Stimulated activated CD8-positive, alpha-beta memory T cell treated with anti-CD3 and anti-CD28 coated beads, Interleukin-7, amount 100 ng/mL, for 1 hour (primary cell): ENCODE results near the gene KLHL22.
"Not testable (repeated sequence)": the region's sequence is repeated elsewhere in the genome, so short reads cannot be mapped to it uniquely, and the experiment has no call there.

Source experiments
- DNase-seq, 2 donors: peaks; one replicate each; pipeline ENCODE4 v3.0.0-alpha.2; 2020; ENCODE audit warnings: low read depth in 2 of 2

The KLHL22 gene

DNA sequence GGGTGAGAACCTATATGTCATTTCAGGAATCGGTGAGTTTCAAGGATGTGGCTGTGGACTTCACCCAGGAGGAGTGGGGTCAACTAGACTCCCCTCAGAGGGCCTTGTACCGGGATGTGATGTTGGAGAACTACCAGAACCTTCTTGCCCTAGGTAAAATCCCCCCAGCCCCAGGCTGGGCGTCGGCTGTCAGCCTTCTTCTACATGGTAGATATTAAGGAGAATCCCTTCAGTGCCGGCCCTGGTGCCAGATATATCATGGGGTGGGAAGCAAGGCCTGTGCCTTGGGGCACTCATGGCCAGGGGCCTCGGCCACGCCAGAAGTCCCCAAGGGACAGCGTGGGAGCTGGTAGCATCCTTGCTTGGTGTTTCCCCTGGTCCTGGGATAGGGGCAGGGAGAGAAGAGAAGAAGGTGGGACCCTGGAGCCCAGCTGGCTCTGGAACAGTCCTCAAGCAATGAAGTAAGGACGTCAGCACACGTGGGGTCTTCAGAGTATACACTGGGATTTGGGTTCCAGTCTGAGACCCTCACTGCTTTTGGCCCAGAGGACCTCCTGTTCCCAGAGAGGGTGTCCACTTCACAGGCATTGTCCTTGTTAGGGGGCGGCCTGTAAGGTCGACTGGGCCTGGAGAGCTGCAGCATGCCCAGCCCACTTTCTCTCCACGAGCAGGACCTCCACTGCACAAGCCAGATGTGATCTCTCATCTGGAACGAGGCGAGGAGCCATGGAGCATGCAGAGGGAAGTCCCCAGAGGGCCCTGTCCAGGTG, 94.8 kb downstream of the KLHL22 start:
- no peak for DNase-seq

DNA sequence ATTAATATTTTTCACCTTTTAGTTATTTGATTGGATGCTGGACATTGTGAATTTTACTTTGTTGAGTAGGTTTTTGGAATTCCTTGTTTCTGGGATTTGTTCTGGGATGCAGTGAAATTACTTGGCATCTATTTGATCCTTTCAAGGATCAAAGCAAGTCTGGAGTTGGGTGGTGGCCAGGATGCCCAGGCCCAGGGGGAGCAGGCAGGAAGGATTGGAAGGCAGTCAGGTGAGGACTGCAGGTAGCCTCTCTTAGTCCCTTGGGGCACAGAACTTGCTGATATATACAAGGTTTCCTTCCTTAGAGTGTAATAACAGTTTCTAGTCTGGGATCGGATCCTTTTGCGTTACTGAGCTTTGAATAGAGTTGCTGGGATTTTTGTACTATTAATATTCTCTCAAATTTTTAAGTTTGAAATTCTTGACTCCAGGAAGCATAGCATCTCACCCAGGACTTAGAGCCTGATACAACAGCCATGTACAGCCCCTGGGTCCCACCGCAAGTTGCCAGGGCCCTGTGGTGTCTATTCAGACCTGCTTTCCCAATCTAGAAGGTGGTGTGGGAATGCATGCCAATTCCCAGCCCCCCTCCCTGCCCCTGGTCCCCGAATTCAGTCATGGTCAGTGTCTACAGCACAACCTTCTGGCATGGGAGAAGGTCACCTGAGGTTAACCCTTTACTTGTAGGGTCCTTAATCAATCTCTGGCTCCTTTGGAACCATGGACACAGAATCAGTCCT, 95.6 kb downstream of the KLHL22 start:
- DNase-seq: no peak

DNA sequence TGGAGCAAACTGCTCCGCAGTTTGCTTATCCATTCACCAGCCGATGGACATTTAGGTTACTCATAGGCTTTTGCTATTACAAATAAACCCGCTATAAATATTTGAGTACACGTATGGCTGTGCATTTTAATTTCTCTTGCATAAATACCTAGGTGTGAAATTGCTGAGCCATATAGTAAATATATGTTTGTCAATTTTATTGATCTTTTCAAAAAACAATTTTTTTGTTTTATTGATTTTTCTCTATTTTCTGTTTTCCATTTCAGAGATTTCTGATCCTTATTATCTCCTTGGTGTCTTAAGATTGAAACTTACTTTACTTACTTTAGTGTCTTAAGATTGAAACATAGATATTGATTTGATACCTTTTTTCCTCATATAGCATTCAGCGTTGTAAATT, 97.2 kb downstream of the KLHL22 start:
- no peak for DNase-seq

DNA sequence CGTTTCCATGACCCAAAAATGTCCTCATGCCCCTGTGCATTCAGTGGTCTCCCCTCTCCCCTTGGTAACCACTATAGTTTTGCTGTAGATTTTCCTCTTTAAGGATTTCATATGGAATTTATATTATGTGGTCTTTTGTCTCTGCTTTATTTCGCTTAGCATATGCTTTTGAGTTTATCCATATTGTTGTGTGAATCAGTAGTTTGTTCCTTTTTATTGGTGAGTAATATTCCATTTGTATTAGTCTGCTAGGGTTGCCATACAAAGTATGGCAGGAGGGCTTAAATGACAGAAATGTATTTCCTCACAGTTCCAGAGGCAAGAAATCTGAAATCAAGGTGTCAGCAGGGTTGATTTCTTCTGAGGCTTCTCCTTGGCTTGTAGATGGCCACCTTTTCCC, 98.1 kb downstream of the KLHL22 start:
- DNase-seq: no peak

DNA sequence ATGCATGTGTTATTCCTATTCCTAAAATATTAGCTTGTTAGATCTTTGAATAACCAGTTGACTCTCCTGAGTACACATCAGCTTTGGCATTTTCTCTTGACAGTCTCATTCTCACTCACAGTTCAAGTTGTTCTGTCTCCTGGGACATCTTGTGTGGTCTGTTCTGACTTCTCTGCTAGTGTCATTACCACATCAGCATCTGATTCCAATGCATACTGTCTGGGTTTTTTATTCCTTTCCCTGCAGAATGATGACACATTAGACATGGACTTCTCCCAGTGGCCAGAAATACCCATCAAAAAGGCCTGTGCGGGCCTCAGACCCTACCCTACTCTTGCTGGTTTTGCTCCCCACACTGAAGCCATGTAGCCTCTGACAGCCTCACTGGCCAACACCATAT, 99.0 kb downstream of the KLHL22 start:
- no peak for DNase-seq

DNA sequence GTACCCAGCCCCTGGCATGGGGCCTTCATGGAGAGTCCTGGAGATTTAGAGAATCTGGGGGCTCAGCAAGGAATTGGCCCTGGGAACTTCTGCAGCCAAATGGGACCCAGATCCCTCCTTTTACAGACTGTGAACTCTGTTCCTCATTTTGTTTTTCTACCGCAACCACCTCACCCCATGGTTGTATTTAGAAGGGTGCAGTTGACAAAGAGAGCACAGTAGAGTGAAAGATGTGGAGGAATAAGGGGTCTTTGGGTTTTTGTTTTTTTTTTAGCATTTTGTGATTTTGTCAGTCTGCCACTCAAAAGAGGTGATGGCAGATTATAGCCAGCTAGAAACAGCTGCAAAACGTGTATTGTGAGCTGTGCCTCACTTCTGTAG, 99.7 kb downstream of the KLHL22 start:
- no peak for DNase-seq

DNA sequence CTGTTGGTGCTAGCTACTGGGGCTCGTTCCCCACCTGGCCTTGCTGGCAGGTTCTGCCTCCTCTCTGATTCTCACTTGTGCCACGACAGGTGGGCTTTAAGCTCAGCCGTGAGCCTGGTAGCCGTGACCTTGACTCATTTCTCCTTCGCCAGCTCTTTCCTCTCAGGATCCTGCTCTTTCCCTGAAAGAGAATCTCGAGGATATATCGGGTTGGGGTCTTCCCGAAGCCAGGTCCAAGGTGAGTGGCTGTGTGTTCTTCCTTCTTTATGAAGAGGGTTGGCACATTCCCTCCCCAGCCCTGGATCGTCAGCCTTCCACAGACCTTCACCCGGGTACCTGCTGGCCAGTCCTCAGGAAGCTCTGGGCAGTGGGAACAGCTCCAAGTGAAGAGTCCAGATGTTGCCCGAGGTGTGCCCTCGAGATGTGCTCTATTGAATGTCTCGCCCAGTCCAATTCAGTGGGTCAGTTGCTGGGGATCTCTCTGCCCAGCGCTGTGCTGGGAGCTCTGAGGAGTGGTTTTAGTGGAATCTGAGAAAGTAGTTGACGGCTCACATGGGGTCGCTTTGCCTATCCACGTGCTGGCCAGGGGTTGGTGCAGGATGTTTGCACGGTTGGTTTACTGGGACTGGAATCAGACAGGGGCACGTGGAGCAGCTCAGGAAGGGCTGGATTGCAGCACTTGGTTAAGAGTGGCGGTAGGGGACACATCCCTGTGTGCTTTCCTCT, 100.3 kb downstream of the KLHL22 start:
- no peak for DNase-seq

DNA sequence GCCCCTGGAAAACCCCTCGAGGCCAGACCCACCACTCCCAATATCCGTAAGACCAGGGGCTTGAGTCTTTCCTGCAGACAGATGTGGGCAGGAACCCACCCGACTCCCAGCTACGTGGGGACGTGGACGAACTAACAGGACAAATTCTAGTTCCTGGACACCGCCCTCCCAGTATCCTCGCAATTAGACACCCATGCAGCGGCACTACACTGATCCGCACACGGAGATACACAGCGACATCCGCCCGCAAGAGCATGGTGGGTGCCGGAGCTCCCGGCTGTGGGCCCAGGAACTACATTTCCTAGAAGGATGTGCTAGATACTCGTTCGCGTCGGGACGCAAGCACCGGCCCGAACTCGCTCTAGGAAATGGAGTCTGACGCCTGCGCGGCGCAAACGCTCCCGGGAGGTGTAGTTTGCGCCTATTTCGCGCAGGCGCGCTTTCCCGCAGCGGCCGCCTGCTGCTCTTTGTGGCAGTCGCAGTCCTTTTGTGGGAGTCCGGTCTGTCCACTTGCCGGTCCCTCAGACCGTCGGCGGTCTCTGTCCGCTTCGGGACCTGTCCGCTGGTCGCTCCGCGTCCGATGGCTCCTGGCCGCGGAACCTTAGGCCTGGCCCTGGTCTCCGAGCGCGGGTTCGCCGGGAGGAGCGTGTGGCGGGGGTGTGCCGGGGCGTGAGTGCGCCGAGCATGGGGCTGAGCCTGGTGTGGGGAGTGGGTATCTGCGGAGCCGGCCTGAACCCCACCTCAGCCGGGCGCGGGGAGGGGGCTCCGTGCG, 101.7 kb downstream of the KLHL22 start, which contains the start of gene ZNF74:
Gene ZNF74, plus strand, starts transcription at position 447 of the 772 bp plus-strand sequence. CDS start 478 bp downstream, outside the sequence.
- DNase-seq: peak; percentile 59 to 60

DNA sequence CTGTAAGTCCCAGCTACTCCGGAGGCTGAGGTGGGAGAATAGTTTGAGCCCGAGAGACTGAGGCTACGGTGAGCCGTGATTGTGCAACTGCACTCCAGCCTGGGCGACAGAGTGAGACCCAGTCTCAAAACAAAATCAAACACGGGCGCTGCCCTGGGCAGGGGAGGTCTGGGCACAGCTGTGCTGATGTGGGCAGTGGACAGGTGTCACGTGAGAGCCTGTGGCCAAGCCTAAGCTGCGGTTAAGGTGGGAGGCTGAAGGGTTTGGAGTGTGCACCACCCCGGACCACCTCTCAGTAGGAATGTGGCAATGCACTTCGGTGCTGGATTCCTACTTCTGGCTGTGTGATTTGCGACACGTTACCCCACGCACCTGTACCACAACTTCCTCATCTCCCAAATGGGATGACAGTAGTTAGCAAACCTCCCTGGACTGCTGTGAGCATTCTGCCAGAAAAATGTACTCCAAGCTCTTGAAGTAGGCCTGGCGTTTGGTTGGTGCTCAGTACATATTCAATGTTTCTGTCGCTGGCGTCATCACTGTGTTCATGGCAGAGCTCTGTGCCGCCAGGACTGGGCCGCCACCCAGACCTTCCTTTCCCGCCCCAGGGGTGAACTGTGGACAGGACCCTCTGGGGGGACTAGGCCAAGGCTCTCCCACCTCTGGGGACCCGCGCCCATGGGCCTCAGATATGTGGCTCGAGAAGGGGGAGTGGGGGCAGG, 102.5 kb downstream of the KLHL22 start:
- no peak for DNase-seq

DNA sequence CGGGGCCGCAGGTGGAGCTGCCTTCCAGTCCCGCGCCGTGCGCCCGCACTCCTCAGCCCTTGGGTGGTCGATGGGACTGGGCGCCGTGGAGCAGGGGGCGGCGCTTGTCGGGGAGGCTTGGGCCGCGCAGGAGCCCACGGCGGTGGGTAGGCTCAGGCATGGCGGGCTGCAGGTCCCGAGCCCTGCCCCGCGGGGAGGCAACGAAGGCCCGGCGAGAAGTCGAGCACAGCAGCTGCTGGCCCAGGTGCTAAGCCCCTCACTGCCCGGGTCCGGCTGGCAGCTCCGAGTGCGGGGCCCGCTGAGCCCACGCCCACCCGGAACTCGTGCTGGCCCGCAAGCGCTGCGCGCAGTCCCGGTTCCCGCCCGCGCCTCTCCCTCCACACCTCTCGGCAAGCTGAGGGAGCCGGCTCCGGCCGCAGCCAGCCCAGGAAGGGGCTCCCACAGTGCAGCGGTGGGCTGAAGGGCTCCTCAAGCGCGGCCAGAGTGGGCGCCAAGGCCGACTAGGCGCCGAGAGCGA, 103.2 kb downstream of the KLHL22 start:
- not testable (repeated sequence) for DNase-seq
